HK-2 (cell line): Measurements from ENCODE around the gene CABP4.
A peak's percentile ranks its signal among the peaks of the same experiment; 100 is the strongest.
"Not testable (repeated sequence)": the region's sequence is repeated elsewhere in the genome, so short reads cannot be mapped to it uniquely, and the experiment has no call there.

ENCODE experiments used
- DNase-seq: peaks from one replicate; pipeline ENCODE4 v3.0.0-alpha.2; 2018; ENCODE audit not compliant: unreplicated experiment

The CABP4 gene

GRCh38 chr11:67419325-67420049, 35.7 kb upstream of the CABP4 start:
- DNase-seq: no peak

GRCh38 chr11:67420147-67420645, 35.0 kb upstream of the CABP4 start:
- DNase-seq: no peak

GRCh38 chr11:67420646-67421429, 34.3 kb upstream of the CABP4 start:
- peak; percentile 91 for DNase-seq

- DNase-seq: no peak
Measured at GRCh38 chr11:67421430-67422031, 33.6 kb upstream of the CABP4 start.

- DNase-seq: no peak
Measured at GRCh38 chr11:67422891-67423290, 32.3 kb upstream of the CABP4 start.

GRCh38 chr11:67423466-67423865, 31.7 kb upstream of the CABP4 start:
- no peak for DNase-seq

- DNase-seq: no peak
Measured at GRCh38 chr11:67423891-67424613, 31.1 kb upstream of the CABP4 start.

- DNase-seq: not testable (repeated sequence)
Measured at GRCh38 chr11:67427364-67427859, 27.7 kb upstream of the CABP4 start.

- DNase-seq: peak; percentile 90
Measured at GRCh38 chr11:67428052-67429001, 26.8 kb upstream of the CABP4 start, which contains the start of gene RPS6KB2. Gene RPS6KB2, plus strand, starts transcription at chr11:67428494. Its CDS starts 52 bp downstream, at chr11:67428546.

GRCh38 chr11:67429038-67429668, 26.0 kb upstream of the CABP4 start:
- DNase-seq: no peak

- no peak for DNase-seq
Measured at GRCh38 chr11:67429722-67430121, 25.4 kb upstream of the CABP4 start.

- no peak for DNase-seq
Measured at GRCh38 chr11:67431346-67432249, 23.6 kb upstream of the CABP4 start.

- DNase-seq: no peak
Measured at GRCh38 chr11:67432655-67433349, 22.4 kb upstream of the CABP4 start.

- no peak for DNase-seq
Measured at GRCh38 chr11:67433536-67434394, 21.4 kb upstream of the CABP4 start.

- no peak for DNase-seq
Measured at GRCh38 chr11:67434395-67434881, 20.7 kb upstream of the CABP4 start.

GRCh38 chr11:67435031-67435726, 20.0 kb upstream of the CABP4 start:
- no peak for DNase-seq
